Ishikawa (cell line): Measurements from ENCODE around the gene GJA10.

ENCODE experiments used
- CEBPB ChIP-seq: IDR thresholded peaks from 2 replicates; pipeline ENCODE4 v1.6.1; 2012
- CREB1 ChIP-seq: IDR thresholded peaks from 2 replicates; pipeline ENCODE4 v1.6.1; 2012; ENCODE audit warnings: low read depth
- EGR1 ChIP-seq: IDR thresholded peaks from 2 replicates; pipeline ENCODE4 v1.6.1; 2012
- EP300 ChIP-seq: IDR thresholded peaks from 2 replicates; pipeline ENCODE4 v1.6.1; 2012; ENCODE audit warnings: borderline replicate concordance
- FOXM1 ChIP-seq: IDR thresholded peaks from 2 replicates; pipeline ENCODE4 v1.6.1; 2012; ENCODE audit warnings: low read depth, borderline replicate concordance
- NFIC ChIP-seq: IDR thresholded peaks from 2 replicates; pipeline ENCODE4 v1.6.1; 2012
- RAD21 ChIP-seq: IDR thresholded peaks from 2 replicates; pipeline ENCODE4 v1.6.1; 2012; ENCODE audit warnings: low read depth
- TAF1 ChIP-seq: IDR thresholded peaks from 2 replicates; pipeline ENCODE4 v1.6.1; 2012; ENCODE audit warnings: low read depth, mild to moderate bottlenecking
- TCF12 ChIP-seq: IDR thresholded peaks from 2 replicates; pipeline ENCODE4 v1.6.1; 2012; ENCODE audit warnings: low read depth
- TEAD4 ChIP-seq: IDR thresholded peaks from 2 replicates; pipeline ENCODE4 v1.6.1; 2012
- YY1 ChIP-seq: IDR thresholded peaks from 2 replicates; pipeline ENCODE4 v1.6.1; 2012; ENCODE audit warnings: low read depth
- ZBTB7A ChIP-seq: IDR thresholded peaks from 2 replicates; pipeline ENCODE4 v1.6.1; 2012; ENCODE audit warnings: low read depth
- TF ChIP-seq, protein P1 (sequence below): IDR thresholded peaks from 2 replicates; pipeline ENCODE4 v1.6.1; 2012
- TF ChIP-seq, protein P2 (sequence below): IDR thresholded peaks from 2 replicates; pipeline ENCODE4 v1.6.1; 2012
- TF ChIP-seq, protein P3 (sequence below): IDR thresholded peaks from 2 replicates; pipeline ENCODE4 v1.6.1; 2012; ENCODE audit warnings: low read depth, mild to moderate bottlenecking

The GJA10 gene

DNA sequence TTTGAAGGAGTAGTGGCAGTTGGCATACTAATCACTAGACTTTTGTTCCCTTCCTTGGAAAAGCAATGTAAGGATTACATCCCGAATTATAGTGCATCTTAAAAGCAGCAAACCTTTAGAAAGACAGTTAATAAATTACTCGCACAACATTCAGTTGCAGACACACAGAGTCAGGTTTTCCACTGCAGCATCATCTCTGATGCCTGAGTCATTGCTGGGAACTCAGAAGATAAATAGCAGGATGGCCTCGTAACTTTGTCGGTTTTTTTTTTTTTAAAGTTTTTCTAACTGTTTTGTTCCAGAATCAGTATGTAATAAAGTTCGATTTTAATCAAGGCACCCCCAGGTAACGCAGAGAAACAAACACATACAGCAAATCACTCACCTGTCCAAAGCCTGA lies 34.3 kb downstream of the GJA10 start:
- TF ChIP-seq CREB1 (no peak), YY1 (no peak), TEAD4 (no peak)

DNA sequence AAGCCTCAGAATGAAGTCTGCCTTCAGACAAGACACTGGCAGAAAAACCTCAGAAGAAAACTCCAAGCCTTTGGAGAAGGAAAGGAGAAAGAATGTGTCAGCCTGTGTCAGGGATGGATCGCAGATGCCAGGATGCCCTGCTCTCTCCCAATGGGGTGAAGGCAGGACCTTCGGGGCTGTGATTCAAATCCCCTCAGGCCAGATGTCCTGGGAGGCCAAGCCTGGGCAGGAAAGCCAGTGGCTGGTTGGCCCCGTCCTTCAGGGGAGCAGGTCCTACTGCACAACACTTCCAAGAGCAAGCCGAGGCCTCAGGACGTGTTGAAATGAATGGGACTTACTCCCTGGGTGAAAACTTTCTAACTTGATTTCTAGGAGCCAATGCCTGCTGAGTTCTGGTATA lies 36.5 kb downstream of the GJA10 start:
- TF ChIP-seq TEAD4: no peak
- TF ChIP-seq, protein P1, sequence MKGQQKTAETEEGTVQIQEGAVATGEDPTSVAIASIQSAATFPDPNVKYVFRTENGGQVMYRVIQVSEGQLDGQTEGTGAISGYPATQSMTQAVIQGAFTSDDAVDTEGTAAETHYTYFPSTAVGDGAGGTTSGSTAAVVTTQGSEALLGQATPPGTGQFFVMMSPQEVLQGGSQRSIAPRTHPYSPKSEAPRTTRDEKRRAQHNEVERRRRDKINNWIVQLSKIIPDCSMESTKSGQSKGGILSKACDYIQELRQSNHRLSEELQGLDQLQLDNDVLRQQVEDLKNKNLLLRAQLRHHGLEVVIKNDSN: no peak
- TF ChIP-seq, protein P2, sequence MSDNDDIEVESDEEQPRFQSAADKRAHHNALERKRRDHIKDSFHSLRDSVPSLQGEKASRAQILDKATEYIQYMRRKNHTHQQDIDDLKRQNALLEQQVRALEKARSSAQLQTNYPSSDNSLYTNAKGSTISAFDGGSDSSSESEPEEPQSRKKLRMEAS: no peak
- TF ChIP-seq TAF1: no peak
- TF ChIP-seq YY1: no peak
- no peak for TF ChIP-seq NFIC
- TF ChIP-seq EP300: no peak
- no peak for TF ChIP-seq EGR1
- no peak for TF ChIP-seq ZBTB7A

DNA sequence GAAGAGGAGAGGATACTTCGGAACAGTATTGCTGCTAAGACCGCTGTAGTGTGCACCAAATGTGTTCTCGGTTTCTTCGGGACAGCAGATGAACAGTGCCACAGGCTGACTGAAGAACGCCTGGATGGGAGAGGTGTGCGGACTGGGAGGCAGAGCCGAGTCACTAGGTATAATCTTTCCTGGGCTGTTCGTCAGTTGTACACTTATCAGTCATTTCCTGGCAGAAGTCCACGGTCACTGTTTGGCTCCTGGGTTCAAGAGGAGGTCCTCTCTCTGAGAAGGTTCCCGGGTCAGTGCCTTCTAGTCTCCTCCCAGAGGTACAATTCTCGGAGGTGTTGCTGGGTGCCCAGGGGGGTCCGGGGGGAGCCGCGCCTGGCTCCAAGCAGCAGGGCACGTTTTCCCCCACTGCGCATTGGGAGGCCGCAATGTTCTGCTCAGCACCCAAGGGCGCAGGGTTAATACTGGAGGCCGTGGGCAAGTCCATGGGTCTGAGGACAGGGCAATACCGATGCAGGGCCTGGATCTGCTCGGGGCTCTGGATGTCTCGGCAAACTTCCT lies 38.1 kb downstream of the GJA10 start:
- TF ChIP-seq TCF12 (no peak), EP300 (no peak), TEAD4 (no peak), RAD21 (no peak), NFIC (no peak), YY1 (no peak), FOXM1 (no peak), CEBPB (no peak), TAF1 (no peak)
- TF ChIP-seq, protein P1: no peak
- TF ChIP-seq, protein P2: no peak
- TF ChIP-seq, protein P3, sequence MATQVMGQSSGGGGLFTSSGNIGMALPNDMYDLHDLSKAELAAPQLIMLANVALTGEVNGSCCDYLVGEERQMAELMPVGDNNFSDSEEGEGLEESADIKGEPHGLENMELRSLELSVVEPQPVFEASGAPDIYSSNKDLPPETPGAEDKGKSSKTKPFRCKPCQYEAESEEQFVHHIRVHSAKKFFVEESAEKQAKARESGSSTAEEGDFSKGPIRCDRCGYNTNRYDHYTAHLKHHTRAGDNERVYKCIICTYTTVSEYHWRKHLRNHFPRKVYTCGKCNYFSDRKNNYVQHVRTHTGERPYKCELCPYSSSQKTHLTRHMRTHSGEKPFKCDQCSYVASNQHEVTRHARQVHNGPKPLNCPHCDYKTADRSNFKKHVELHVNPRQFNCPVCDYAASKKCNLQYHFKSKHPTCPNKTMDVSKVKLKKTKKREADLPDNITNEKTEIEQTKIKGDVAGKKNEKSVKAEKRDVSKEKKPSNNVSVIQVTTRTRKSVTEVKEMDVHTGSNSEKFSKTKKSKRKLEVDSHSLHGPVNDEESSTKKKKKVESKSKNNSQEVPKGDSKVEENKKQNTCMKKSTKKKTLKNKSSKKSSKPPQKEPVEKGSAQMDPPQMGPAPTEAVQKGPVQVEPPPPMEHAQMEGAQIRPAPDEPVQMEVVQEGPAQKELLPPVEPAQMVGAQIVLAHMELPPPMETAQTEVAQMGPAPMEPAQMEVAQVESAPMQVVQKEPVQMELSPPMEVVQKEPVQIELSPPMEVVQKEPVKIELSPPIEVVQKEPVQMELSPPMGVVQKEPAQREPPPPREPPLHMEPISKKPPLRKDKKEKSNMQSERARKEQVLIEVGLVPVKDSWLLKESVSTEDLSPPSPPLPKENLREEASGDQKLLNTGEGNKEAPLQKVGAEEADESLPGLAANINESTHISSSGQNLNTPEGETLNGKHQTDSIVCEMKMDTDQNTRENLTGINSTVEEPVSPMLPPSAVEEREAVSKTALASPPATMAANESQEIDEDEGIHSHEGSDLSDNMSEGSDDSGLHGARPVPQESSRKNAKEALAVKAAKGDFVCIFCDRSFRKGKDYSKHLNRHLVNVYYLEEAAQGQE: no peak

DNA sequence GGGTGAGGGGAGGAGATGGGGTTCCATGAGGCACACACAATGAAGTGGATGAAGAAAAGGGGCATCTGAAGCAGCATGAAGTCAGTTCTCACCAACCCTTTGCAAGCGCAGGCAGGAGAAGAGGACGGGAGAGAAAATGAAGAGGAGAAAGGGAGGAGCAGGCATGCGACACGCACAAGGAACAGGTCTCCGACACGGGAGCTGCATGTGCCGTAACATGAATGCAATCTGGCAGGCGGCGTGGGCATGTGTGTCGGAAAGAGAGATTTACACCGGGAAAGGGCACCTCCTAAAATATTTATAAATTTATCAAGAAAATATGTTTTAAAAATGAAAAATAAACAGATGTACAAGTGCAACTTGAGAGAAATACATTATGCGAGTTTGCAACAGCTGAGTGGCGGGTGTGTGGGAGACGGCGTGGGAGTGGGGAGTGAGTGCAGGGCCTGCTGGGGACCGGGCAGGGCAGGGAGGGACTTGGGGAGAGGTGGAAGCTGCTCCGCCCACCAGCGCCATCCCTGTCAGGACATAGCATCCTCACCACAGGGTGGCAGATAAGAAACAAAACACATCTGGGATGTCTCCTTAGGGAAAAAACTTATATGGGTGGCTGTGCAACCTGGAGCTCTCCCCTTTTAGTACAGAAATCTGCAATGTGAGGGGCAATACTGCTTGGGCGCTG lies 40.6 kb downstream of the GJA10 start:
- TF ChIP-seq CREB1 (no peak), TAF1 (no peak), EP300 (no peak), TEAD4 (no peak)
- TF ChIP-seq, protein P2: no peak
- TF ChIP-seq, protein P3: no peak
- TF ChIP-seq, protein P1: no peak

DNA sequence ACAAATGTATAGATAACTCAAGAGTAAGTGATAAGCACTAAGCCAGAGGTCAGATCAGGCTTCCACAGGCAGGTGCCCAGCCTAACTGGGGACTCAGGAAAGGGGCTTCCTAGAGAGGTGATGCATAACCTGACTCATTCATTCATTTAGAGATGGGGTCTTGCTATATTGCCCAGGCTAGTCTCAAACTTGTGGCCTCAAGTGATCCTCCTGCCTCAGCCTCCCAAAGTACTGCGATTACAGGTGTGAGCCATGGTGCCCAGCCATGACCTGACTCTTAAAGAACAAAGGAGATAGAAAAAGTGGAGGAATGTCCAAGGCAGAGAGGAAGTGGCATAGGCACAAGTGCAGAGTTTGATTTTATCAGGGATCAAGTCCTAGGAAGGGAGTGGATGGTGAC lies 41.9 kb downstream of the GJA10 start:
- TF ChIP-seq TEAD4 (no peak), TAF1 (no peak), ZBTB7A (no peak), EP300 (no peak), NFIC (no peak), YY1 (no peak), CREB1 (no peak), CEBPB (no peak), TCF12 (no peak), FOXM1 (no peak), RAD21 (no peak), EGR1 (no peak)
- TF ChIP-seq, protein P3: no peak
- TF ChIP-seq, protein P2: no peak
- TF ChIP-seq, protein P1: no peak
